ENCODE measurements around the gene AOX1.
"Not testable (repeated sequence)": the region's sequence is repeated elsewhere in the genome, so short reads cannot be mapped to it uniquely, and the experiment has no call there.

Gene AOX1

GRCh38 chr2:200670313-200670712, 84.5 kb downstream of the AOX1 start:
- DNase-seq, result no peak

- DNase-seq, result no peak
Observed at GRCh38 chr2:200670751-200671150, 84.9 kb downstream of the AOX1 start.

GRCh38 chr2:200673191-200673590, 87.4 kb downstream of the AOX1 start:
- DNase-seq, result no peak

GRCh38 chr2:200674837-200675236, 89.0 kb downstream of the AOX1 start:
- DNase-seq, result no peak

GRCh38 chr2:200677171-200677570, 91.4 kb downstream of the AOX1 start:
- no peak for DNase-seq

- DNase-seq, result no peak
Observed at GRCh38 chr2:200677721-200678532, 92.1 kb downstream of the AOX1 start.

GRCh38 chr2:200679127-200679526, 93.3 kb downstream of the AOX1 start:
- no peak for DNase-seq

GRCh38 chr2:200679535-200679934, 93.7 kb downstream of the AOX1 start:
- no peak for DNase-seq

GRCh38 chr2:200681697-200682096, 95.9 kb downstream of the AOX1 start:
- DNase-seq, result no peak

- DNase-seq, result not testable (repeated sequence)
Observed at GRCh38 chr2:200682407-200682806, 96.6 kb downstream of the AOX1 start.

- no peak for DNase-seq
Observed at GRCh38 chr2:200687922-200688920, 102.4 kb downstream of the AOX1 start.

- DNase-seq, result no peak
Observed at GRCh38 chr2:200689115-200689514, 103.3 kb downstream of the AOX1 start.

GRCh38 chr2:200693836-200694470, 108.1 kb downstream of the AOX1 start:
- no peak for DNase-seq

GRCh38 chr2:200695191-200695590, 109.4 kb downstream of the AOX1 start:
- DNase-seq, result no peak

GRCh38 chr2:200695601-200696000, 109.8 kb downstream of the AOX1 start:
- no peak for DNase-seq

- no peak for DNase-seq
Observed at GRCh38 chr2:200698217-200698616, 112.4 kb downstream of the AOX1 start.

- DNase-seq, result no peak
Observed at GRCh38 chr2:200699310-200699709, 113.5 kb downstream of the AOX1 start.

GRCh38 chr2:200700856-200701255, 115.0 kb downstream of the AOX1 start:
- no peak for DNase-seq

- no peak for DNase-seq
Observed at GRCh38 chr2:200702044-200702443, 116.2 kb downstream of the AOX1 start.

GRCh38 chr2:200702646-200703118, 116.9 kb downstream of the AOX1 start:
- DNase-seq, result no peak

- DNase-seq, result peak; percentile 37
Observed at GRCh38 chr2:200703127-200703925, 117.5 kb downstream of the AOX1 start.
